HG02588 (cell line): ENCODE results near the gene MAP3K14.

Experiments used
- ATAC-seq: cut with Tn5 transposase; IDR thresholded peaks from one replicate; pipeline ENCODE4 v1.9.1; 2021; ENCODE audit warnings: mild to moderate bottlenecking, moderate library complexity; ENCODE audit not compliant: unreplicated experiment

The MAP3K14 gene

DNA sequence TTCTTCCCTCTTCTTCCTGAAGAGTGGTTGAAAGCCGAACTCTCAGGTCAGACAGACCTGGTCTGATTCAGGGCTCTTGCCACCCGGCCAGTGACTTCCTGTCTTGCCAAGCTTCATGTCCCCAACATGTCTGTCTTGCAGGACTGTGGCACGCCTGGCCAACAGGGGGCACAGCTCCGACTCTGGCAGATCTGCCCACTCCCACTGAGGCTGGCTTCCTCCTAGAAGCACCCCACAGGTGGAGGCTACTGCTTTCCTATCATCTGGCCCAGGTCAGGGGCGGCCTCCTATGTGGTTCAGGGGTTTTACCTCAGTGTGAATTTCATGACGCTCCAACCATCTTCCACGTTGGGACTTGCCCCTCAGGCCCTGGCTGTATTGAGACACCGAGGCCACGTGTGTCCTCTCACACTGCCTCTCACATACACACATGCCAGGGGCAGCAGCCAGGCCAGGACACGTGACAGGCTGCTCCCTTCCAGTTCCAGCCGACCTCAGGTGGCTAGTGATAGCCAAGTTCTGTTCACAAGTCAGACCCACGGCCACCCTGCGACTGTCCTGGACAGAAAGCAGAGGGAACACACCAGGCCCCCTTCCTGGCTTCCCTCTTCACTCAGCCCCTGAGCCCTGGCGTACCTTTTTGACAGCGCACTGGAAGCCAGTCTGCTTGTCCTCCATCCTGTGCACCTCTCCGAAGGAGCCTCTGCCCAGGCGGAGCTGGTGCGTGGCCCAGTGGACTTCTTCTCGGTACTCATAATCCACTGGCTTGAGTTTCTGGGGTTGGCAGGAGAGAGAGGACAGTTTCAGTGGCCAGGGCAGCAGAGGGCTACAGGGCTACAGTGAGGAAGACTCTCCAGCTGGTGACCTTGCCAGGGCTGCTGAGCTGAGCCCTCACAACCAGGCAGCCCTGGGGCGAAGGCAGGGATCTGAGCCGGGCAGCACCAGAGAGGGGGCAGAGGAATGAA lies 32.4 kb downstream of the MAP3K14 start:
- no peak for ATAC-seq

- no peak for ATAC-seq
Measured at GRCh38 chr17:45283711-45284110, 33.1 kb downstream of the MAP3K14 start.

DNA sequence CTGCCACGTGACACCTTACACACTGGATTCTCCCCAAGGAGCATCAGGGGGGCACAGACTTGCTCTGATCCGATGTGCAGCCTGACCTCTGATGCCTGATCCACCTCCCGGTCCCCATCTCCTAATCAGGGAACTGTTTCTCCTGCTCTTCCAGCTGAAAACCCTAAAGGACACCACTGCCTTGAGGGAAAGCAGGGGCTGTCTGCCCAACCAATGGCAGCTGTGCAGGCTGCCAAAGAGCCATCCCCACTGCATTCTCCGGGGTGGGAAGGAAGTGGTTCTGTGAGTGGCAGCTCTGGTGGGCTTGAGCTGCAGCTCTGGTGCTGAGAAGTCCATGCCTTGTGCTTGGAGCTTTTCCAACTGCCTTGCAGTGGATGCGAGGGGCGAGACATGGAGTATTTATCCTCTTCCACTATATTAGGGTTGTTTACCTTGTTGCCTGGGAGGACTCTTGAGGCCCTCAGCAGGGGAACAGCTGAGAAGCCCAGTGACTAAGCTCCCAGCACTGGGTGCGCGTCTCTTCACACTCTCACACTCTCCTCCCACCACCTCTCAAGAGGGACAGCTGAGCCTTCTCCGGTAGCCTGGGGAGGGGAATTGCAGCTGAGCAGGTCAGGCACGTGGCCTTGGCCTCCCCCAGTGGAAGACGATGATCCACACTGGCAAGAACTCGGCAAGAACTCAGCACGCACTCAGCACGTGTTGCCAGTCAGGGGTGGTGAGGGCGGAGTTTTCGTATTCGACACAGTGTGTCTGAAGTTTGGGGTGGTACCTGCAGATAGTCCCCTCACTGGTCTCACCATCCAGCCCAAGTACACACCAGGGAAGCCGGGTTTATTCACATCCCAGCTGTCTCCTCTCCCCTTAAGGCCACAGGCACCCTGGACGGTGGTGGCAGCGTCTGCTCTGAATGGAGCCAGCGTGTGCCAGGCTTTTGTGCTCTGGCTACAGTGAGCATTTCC lies 33.9 kb downstream of the MAP3K14 start:
- no peak for ATAC-seq

DNA sequence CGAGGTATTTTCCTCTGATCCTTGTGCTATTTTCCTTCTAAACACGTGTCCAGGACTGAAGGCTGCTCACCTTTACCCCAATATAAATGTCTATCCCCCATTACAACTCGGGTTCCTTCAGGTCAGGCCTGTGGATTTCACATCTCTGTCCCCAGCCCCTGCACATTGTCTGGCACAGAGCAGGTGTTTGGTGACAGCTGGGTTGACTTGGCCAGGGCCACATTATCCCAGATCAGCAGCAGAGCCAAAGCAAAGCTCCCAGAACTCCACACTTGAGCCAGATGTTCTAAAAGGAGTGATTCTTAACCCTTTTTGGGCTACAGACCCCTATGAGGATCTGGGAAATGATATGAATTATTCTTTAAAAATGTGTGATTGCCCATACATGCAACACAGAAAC lies 36.9 kb downstream of the MAP3K14 start:
- no peak for ATAC-seq

DNA sequence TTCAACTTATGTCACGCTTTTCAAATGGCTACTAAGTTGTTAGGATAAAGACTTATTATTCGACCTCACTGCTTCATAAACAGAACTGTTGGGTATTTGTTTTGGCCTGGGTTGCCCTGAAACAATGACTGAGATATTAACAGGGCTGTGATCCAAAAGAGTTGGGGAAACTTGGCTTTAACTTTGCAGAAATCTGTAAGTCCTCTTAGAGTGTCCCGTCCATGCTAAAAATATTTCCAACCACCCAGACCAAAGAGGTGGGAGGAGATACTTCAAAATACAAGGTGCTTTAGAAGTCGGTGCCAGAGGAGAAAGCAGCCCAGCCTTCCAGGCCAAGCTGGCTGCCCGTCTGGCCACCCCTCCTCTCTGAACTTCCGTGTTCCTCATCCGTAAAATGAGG lies 38.8 kb downstream of the MAP3K14 start:
- ATAC-seq = no peak

- no peak for ATAC-seq
Measured at GRCh38 chr17:45277216-45277849, 39.5 kb downstream of the MAP3K14 start.

DNA sequence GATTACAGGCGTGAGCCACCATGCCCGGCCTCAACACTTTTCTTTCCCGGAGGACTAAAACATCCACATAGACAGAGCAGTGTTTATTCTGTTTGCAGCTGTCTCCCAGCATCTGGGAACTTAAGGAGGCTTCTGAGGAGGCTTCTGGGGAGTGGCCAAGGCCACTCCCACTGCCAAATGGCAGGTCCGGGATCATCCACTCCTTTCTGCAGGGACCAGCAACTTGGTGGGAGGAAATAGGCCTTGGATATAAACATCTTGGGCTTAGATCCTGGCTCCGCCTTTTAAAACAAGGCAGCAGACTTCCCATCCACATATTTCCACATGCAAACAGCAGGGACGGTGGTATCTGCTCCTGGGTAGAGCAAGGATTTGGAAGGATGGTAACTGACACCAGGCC lies 40.8 kb downstream of the MAP3K14 start:
- no peak for ATAC-seq

DNA sequence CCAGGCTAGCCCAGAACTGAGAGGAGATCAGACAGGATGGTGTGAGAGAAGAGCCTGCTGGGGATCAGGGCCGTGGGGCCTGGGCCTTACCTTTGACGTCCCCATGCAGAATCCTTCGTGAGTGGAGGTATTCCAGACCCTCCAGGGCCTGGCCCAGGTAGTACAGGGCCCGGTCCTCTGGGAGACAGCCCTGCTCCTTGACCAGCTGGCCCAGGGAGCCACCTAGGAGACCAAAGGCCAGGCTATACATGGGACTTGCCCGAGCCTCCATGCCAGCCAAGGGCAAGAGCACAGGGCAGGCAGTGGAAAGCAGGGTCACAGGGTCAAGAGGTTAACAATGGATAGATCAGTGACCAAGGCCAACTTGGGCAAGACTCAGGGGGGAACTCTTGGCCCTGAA lies 42.8 kb downstream of the MAP3K14 start:
- ATAC-seq = no peak

DNA sequence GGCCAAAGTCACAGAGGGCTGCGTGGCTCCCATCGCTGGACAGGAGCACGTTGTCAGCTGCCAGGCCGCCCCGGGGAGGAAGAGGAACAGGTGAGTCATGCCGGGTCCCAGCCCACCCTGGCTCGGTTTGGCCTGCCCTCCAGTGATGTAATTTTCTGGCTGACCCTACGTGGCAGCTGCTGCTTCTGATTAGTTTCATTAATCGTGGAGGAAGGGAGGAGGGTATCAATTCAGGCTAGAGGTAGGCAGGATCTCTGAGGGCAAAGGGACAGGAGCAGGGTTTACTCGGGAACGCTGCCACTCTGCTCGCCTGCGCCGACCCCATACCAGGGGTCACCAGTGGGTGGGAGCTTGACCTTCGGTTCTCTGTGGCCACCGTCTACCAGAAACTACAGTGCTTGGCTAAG lies 43.3 kb downstream of the MAP3K14 start:
- ATAC-seq = no peak

GRCh38 chr17:45271603-45272002 lies 45.2 kb downstream of the MAP3K14 start:
- ATAC-seq = no peak

- ATAC-seq = no peak
Measured at GRCh38 chr17:45270828-45271418, 45.9 kb downstream of the MAP3K14 start.

DNA sequence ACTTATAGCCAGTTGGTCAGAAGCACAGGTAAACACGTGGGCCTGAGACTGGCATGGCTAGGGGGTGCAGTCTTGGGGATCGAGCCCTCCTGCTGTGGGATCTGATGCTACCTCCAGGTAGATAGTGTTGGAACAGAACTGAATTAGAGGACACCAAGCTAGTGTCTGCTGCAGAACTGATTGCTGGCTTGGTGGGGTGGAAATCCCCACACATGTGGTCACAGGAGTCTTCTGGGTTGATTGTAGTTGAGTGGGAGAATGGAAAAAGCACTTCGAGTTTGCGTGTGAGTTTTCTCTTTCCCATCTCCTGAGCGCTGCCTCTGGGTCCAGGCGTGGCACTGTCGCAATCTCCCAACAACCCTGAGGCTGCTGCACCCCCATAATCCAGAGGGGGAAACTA lies 46.9 kb downstream of the MAP3K14 start:
- no peak for ATAC-seq

DNA sequence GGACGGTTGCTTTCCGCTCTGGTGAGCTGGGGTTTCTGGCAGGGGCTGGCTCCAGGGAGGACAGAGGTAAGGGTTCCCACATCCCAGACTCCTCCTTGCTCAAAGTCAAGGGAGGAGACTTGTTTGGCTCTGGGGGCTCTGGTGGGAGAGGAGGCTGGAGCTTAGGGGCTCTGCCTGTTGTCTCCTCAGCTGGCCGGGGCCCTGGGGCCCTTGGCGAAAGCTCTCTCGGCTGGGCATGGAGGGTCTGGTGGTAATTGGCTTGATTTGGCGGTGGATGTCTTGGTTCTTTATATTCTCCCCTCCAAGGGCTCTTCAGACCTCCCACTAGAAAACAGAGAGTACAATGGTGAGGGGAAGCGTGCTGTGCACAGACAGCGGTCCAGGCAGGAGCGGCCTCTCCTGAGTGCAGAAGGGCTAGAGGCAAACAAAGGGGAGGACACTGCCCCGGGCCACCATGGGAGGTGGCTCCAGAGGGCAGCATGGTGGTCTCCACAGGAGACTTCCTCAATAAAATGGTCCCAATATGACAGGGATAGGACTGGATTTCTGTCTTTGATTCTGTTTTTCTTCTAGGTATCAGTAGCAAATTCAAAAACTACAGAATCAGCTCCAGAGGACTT lies 49.3 kb downstream of the MAP3K14 start:
- no peak for ATAC-seq

GRCh38 chr17:45266372-45266926 lies 50.4 kb downstream of the MAP3K14 start:
- ATAC-seq = no peak

GRCh38 chr17:45265821-45266220 lies 51.0 kb downstream of the MAP3K14 start:
- ATAC-seq = no peak

GRCh38 chr17:45264988-45265387 lies 51.8 kb downstream of the MAP3K14 start:
- ATAC-seq = no peak

DNA sequence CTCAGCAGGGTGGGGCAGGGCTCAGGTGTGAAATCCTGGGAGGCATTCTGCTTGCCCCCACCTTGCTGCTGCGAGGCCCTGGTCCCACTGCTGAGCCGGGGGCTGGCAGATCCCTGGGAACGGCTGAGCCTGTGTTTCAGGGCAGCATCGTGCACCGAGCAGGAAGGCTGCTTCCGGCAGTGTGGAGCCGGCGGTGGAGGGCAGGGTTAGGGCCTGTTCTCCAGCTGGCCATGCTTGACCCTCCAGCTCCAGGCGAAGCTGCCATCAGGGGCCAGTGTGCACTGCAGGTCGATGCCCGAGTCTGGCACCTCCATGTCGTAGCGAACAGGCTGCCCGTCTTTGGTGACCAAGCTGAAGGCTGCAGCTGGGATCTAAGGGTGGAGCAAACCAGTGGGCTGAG lies 52.4 kb downstream of the MAP3K14 start:
- no peak for ATAC-seq

GRCh38 chr17:45263477-45263860 lies 53.4 kb downstream of the MAP3K14 start:
- no peak for ATAC-seq

DNA sequence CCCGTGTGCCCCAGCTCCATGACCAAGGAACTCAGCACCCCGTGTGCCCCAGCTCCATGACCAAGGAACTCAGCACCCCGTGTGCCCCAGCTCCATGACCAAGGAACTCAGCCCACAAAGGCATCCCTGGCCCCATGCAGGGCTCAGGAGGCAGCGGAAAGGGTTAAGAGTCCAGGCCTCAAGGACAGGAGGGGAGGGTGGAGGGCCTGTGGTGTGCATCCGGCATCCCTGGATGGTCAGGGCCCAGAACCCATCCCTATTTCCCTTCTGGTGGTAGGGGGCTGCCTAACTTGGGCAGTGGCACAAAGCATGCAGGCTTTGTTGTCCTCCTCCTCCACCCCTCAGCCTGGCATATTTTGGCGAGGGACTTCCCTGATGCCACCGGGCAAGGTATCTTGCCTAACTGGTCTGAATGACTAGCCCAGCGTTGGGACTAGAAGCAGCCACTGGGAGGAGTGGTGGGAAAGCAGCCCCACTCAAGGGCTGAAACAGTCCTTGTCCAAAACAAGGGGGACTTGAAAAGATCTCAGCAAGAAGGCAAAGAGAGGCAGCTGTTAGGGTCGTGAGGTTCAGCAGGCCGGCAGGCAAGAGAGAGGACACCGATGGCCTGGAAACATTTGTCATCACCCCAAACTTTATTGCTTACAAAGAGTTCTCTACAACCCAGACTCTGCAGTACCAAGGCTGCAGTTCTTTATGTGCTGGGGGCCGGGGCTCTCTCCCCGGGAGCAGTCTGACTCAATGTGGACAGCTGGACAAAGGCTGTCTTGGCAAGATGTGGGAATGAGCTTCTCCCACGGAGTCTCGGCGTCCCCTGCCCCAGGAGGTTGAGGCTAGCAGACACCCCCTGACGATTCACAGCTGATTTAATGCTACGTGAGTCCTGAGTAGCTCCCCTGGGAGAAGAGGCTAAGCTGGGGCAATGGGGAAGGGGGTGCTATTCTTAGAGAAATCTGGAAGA lies 54.0 kb downstream of the MAP3K14 start:
- ATAC-seq = no peak
